HG03565 (cell line): ENCODE measurements around the gene ERN1.

Experiments
- ATAC-seq: cut with Tn5 transposase; IDR thresholded peaks from one replicate; pipeline ENCODE4 v1.9.1; 2021; ENCODE audit warnings: mild to moderate bottlenecking, moderate library complexity; ENCODE audit not compliant: unreplicated experiment

The ERN1 gene

DNA sequence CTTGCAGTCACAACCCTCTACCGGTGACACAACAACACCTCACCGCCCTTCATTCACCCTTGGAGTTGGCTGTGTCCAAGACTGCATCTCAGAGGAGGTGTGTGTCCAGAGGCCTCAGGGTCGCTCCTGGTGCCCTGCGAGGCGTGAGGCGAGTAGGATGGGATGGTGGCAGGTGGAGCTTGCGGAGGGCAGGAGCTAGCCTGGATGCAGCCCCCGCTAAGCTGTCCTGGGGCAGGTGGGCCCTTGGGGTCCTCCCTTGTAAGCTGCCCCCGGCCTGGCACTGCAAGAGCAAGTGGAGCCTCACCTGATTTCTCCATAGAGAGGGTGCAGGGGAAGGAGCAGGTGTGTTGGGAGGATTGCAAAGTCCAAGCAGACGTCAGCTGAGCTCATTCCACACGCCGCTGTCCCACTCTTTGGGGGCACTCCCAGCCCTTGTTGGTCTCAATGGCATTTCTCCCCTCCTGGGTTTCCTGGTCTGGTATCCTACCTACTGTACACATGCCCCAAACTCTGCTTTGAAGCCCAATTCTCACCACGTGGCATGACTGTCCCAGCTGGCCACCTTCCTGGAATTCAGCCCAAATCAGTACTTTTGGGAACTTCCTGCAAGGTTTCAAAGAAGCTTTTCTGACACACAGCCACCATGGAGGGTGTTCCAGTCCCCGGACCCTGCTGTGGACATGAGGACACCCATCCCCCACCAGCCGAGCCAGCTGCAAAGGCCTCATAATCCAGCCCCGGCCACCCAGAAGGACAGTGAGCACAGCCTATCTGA lies 91.4 kb downstream of the ERN1 start:
- ATAC-seq = no peak

GRCh38 chr17:64037802-64038201 lies 92.1 kb downstream of the ERN1 start:
- ATAC-seq = no peak

DNA sequence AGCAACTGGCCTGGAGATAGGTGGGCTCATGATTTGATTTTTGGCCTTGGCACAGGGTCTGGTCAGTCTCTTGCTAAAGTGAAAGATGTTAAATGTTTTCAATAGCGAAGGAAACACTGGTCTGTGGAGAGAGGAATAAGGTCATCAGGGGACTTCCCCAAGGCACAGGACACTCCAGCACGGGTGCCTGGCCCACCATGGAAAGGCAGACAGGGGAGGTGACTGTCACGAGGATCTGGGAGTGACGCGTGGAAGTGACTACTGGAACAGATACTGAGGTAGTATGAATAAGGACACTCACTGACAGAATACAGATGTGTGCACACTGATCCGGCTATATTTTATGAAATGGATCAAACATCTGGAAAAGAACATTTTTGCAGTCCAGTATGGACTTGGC lies 92.8 kb downstream of the ERN1 start:
- no peak for ATAC-seq

DNA sequence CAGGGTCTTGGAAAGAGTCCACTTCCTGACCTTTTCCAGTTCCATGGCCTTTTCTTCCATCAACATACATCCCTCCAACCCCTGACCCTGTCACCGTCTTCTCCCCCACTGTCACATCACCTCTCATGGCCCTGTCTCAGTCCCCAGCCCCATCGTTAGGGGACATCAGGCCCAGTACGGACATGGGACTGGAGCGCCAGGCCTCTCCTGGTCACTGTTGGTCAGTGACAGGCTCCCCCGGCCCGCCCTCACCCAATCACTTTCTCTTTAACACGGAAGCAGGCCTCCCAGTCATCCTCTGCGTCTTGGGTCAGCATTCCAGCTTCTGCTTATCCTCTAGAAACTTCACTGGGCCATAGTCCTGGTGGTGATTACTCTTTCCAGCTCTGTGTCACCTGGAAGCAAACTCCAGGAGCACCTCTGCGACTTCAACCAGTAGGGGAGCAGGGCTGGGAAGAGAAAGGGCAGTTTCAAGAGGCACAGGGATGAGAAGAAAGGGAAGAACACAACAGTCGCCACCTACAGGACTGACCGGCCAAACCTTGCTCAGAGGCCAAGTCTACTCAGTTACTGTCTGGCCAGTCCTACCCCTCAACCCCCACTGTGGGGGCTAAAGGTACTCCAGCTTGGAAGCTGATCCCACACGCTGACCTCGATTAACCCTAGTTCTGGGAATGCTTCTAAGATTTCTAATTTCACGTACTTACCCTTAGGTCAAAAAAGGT lies 93.6 kb downstream of the ERN1 start:
- no peak for ATAC-seq

DNA sequence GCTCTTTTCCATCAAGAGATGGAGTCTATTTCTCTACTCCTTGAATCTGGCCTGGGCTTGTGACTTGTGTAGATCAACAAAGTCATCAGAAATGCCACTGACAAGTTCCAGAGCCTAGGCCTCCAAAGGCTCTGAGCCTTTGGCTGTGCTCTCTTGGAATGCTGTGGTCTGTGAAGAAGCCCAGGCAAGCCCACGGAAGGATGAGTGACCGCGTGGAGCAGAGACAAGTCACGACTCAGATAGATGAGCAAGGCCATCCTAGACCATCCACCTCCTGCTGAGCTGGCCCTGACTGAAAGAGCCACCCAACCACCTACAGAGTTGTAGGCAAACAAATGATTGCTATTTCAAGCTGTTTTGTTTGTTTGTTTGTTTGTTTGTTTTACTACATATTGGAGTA lies 97.9 kb downstream of the ERN1 start:
- ATAC-seq = no peak

GRCh38 chr17:64028874-64029464 lies 101.0 kb downstream of the ERN1 start:
- ATAC-seq = no peak

GRCh38 chr17:64025732-64026294 lies 104.1 kb downstream of the ERN1 start:
- ATAC-seq = peak; percentile 58

GRCh38 chr17:64024781-64025731 lies 104.9 kb downstream of the ERN1 start:
- no peak for ATAC-seq

DNA sequence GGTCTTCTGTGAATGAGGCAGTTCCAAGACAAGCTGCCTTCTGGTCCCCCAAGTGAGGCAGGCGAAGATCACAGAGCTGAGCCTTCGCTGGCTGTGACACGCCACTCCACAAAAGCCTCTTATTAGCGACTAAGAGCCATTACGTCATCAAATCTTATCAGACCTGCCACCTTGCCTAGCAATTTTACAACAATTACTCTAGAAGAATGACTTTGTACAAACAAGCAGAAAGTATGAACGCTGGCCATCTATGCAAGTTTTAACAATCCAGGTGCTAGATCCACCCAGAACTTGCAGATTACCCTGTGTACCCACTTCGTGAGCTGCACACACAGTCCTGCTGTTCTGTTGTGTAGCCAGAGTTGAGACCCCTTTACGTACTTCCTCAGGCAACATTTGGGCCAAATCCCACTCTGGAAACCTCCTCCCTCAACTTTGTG lies 105.7 kb downstream of the ERN1 start:
- ATAC-seq = no peak

- no peak for ATAC-seq
These were observed 107.3 kb downstream of the ERN1 start for GRCh38 chr17:64022611-64023063.

DNA sequence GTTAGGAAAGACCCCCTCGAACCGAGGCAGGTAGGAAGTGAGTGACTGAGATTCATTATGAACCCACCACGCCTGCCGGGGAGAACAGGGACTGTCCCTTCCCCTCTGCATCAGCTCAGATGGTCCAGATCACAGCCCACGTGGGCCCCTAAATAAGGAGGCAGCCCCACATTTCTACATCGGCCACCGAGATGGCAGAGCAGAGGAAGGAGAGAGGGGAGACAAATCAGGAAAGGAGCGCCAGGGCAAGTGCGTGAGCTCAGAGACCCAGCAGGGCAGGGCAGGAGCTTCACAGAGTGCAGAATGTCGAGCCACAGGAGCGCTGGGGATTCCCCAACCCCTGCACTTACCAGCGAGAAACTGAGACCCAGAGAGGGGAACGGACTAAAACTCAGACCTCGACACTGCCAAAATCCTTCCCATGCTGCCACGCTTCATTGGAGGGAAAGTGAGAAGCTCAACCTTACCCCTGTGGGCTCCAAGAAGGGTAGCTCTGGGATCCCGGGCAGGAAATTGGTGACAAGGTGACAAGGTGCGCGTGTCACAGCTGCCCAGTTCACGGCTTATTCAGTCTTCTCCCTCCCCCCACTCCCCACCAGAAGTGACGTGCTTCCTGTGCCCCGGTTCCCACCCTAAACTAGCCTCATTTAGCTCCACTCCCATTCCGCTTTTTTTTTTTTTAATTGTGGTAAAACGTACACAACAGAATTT lies 109.7 kb downstream of the ERN1 start, which contains the start of gene ICAM2:
TSS of gene ICAM2 (minus strand) at position 578 of the 711 bp plus-strand sequence. CDS start 13,942 bp downstream, outside the sequence.
- peak; percentile 29 for ATAC-seq

- ATAC-seq = peak; percentile 8
These were observed 110.4 kb downstream of the ERN1 start for GRCh38 chr17:64019551-64019961.

DNA sequence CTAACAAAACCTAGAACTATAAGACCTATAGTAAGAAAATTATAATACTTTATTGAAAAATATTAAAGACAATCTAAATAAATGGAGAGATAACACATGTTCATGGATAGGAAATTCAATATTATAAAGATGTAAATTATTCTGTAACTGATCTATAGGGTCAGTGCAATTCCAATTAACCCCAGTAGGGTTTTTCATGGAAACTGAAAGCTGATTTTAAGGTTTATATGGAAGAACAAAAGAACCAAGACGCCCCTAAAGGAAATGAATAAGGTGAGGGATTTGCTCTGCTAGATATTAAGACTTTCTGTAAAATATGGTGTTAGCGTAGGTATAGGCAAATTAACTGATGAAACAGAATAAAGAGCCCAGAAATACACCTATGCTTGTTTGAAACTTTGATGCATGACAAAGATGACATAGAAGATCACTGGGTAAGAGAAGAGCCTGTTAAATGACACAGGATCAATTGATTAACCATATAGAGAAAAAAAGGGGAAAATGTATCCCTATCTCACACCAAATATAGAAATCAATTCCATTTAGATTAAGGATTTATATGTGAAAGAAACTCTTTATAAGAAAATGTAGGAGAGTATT lies 112.5 kb downstream of the ERN1 start:
- no peak for ATAC-seq

GRCh38 chr17:64016974-64017373 lies 113.0 kb downstream of the ERN1 start:
- no peak for ATAC-seq

- no peak for ATAC-seq
These were observed 113.6 kb downstream of the ERN1 start for GRCh38 chr17:64016231-64016784.

DNA sequence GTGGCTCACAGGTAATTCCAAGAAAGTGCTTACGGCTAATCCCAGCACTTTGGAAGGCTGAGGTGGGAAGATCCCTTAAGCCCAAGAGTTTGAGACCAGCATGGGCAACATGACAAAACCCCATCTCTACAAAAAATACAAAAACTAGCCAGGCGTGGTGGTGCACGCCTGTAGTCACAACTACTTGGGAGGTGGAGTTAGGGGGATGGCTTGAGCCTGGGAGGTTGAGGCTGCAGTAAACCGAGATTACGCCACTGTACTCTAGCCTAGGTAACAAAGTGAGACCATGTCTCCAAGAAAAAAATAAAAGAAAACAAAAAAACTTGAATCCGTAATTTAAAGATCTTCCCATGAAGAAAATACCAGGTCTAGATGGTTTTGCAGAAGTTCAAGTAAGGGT lies 114.5 kb downstream of the ERN1 start:
- no peak for ATAC-seq

GRCh38 chr17:64009571-64010402 lies 120.2 kb downstream of the ERN1 start:
- no peak for ATAC-seq

DNA sequence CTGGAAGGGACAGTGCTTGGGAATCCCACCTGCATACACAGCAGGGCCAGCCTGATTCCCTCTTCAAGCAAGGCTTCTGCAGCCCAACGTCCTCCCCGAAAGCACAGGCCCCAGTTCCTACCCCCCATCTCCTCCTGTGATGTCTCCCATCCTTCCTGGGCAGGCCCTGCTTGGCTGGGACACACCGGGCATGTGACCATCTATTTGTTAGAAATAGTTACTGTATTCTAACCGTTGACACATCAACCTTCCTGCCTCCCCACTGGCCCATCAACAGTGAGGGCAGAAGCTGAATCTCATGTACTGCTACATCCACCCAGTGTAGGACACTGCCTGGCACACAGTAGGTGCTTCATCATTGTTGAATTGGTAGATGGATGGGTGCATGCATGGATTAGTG lies 121.1 kb downstream of the ERN1 start:
- ATAC-seq = no peak
